Body of pancreas (tissue), 4 donors: ENCODE measurements around the gene UTRN. TPM values are rescaled to one million over a fixed set of nuclear protein-coding genes. Genes with fewer than 3 reads are reported as not detected.

Experiments
- ATAC-seq: fragments of 150-250 bp; one replicate; pipeline ENCODE4 v1.9.1; 2016
- DNase-seq, 4 donors: peaks; one replicate each; pipeline ENCODE4 v3.0.0-alpha.2; 2019
- H3K27ac ChIP-seq, 4 donors: fragments of 200-600 bp; sonication (generic); 1 replicate in 3 of 4; 2 replicates in 1 of 4; pipeline versions ENCODE4 v1.5.1 to v1.6.1; 2016 to 2019; ENCODE audit warnings: mild to moderate bottlenecking in 1 of 4, mixed read lengths in 1 of 4, moderate library complexity in 1 of 4
- H3K27me3 ChIP-seq, 2 donors: fragments of 200-600 bp; sonication (generic); one replicate each; pipeline ENCODE4 v1.6.0; 2016; ENCODE audit warnings: mild to moderate bottlenecking in 1 of 2
- H3K36me3 ChIP-seq, 2 donors: fragments of 200-600 bp; sonication (generic); replicated peaks in 1 of 2; 2 replicates each; pipeline ENCODE4 v1.5.1; 2016; ENCODE audit warnings: low read depth in 2 of 2; ENCODE audit not compliant: insufficient read depth in 1 of 2
- H3K4me1 ChIP-seq: fragments of 200-600 bp; sonication (generic); one replicate; pipeline ENCODE4 v1.6.0; 2016
- H3K4me3 ChIP-seq, 2 donors: fragments of 200-600 bp; sonication (generic); 1 replicate in 1 of 2; 2 replicates in 1 of 2; pipeline ENCODE4 v1.5.1; 2016 to 2019
- H3K9me3 ChIP-seq, 3 donors: fragments of 200-600 bp; sonication (generic); 1 replicate in 2 of 3; 2 replicates in 1 of 3; pipeline ENCODE4 v1.5.1; 2016
- POLR2A ChIP-seq, 3 donors: fragments of 450-650 bp; IDR thresholded peaks; one replicate each; pipeline ENCODE4 v1.6.1; 2016; ENCODE audit warnings: antibody characterized with exemption in 3 of 3, mild to moderate bottlenecking in 2 of 3
- WGBS, 2 donors: methylation state at CpG; one replicate each; pipeline ENCODE4 v1.1.5; 2017; 5-methylcytosine and 5-hydroxymethylcytosine counted together
- intact Hi-C: fragments of 100-400 bp; cut with DNase I; formaldehyde crosslinking; loops from one replicate; pipeline ENCODE4 v1.15.1; 2023
- total RNA-seq, 2 donors: library from RNA; depleted of rRNA; stranded (reverse); fragments of >200 nt; gene quantifications; one replicate each; pipeline ENCODE4 v1.1.0, GENCODE V29; 2016
- TF ChIP-seq, protein P1 (sequence below), 7 experiments: fragments of 450-650 bp in 4 of 7; fragments of 200-600 bp in 3 of 7; sonication (generic) in 3 of 7; IDR thresholded peaks; one replicate each; pipeline ENCODE4 v1.5.1; 2016 to 2019; ENCODE audit warnings: antibody characterized with exemption in 7 of 7

The UTRN gene
- total RNA-seq, 2 donors from 2014 or later = 112 to 133 TPM

DNA sequence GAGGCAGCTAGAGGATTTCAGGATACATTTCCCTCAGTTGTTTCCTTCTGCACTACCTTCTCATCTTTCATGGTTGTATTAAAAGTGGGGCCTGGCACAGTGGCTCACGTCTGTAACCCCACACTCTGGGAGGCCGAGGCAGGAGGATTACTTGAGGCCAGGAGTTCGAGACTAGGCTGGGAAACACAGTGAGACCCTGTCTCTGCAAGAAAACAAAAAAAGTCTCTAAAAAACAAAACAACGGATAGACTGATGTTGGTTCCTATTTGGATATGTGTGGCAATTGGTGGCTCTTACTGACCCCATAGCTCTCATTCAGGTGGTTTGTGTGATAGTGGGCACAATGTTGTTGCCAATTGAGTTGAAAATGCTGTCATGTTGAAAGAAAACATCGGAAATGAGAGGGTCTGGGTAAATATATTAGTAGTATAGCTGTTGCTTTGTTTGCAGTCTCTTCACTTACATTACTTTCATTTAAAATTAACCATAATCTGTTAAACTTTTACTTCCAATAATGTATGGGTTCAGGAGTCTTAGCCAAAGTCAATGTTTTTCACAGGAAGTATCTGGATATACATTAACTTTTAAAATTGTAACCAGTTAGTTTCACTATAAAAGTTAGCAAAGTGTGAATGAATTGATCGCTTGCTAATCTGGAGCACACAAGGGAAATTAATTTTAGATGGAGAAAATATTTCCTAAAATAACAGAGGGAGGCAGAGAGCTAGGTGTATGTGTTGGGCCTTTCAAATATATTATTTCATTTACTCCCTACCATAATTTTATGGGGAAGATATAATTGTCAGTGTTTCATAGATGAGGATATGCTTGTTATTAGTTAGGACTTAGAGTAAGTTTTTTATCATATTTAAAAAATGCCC lies 31.1 kb downstream of the UTRN start:
- Histone ChIP-seq H3K36me3 (no peaks in the 10 kb centered on the region), H3K9me3 (no peaks in the 10 kb centered on the region), H3K27me3 (no peaks in the 10 kb centered on the region), H3K27ac (peak overlapping the region in 3 of 4 donors; percentile 44 to 68 (median 57)), H3K4me3 (no peak overlapping the region), H3K4me1 (peaks cover 63% of the 10 kb centered on the region)
- TF ChIP-seq POLR2A (IDR thresholded peaks at IDR 0.05) = no peak
- TF ChIP-seq, protein P1, sequence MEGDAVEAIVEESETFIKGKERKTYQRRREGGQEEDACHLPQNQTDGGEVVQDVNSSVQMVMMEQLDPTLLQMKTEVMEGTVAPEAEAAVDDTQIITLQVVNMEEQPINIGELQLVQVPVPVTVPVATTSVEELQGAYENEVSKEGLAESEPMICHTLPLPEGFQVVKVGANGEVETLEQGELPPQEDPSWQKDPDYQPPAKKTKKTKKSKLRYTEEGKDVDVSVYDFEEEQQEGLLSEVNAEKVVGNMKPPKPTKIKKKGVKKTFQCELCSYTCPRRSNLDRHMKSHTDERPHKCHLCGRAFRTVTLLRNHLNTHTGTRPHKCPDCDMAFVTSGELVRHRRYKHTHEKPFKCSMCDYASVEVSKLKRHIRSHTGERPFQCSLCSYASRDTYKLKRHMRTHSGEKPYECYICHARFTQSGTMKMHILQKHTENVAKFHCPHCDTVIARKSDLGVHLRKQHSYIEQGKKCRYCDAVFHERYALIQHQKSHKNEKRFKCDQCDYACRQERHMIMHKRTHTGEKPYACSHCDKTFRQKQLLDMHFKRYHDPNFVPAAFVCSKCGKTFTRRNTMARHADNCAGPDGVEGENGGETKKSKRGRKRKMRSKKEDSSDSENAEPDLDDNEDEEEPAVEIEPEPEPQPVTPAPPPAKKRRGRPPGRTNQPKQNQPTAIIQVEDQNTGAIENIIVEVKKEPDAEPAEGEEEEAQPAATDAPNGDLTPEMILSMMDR (IDR thresholded peaks at IDR 0.05) = no peak
- intact Hi-C loops = no loop called here
- DNase-seq (no peak), ATAC-seq (no peak)
- whole genome bisulfite sequencing, 2 donors = 72 to 73% methylated on average over 6 of the region's 6 CpGs

DNA sequence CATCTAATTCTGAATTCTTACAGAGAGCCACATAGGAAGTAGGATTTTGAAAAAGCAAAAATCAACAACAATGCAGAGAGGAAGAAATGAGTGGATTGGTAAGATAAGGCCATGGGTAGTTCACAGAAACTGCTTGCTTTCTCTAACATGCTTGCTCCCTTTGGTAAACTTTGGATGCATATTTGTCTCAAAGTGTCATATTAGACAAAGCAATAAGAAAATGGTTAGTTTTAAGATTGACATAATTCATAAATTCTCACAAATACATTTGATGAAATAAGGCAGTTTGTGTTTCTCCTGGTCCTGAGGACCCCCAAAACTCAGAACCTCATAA lies 31.7 kb downstream of the UTRN start:
- H3K9me3 ChIP-seq = no peaks in the 10 kb centered on the region
- no peaks in the 10 kb centered on the region for H3K27me3 ChIP-seq
- H3K4me3 ChIP-seq = no peak overlapping the region
- no peaks in the 10 kb centered on the region for H3K36me3 ChIP-seq
- intact Hi-C loops = no loop called here
- ATAC-seq (no peak), DNase-seq (no peak)
- H3K27ac ChIP-seq = no peak overlapping the region
- peaks cover 61% of the 10 kb centered on the region for H3K4me1 ChIP-seq
- TF ChIP-seq POLR2A (IDR thresholded peaks at IDR 0.05) = no peak
- TF ChIP-seq, protein P1 (IDR thresholded peaks at IDR 0.05) = no peak

DNA sequence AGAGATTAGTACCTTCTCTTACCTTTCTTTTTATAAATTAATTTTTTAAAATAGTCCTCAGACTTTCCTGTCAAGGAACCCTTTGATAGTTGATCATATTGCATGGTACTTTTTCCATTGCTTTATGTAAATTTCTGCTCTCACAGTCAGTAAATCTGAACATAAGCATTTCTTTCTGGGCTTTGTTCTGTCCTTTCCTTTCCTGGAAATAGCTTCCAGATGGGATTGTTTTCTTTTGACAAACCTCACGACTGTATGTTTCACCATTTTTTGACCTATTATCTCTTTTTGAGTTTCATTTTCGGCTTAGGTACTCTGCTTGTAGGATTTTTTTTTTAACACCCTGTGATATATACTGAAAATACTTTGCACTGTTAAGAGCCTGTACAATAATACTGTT lies 32.6 kb downstream of the UTRN start:
- no peak for DNase-seq
- 31 to 49% methylated on average over 2 of the region's 2 CpGs for WGBS, 2 donors
- no peak overlapping the region for H3K4me3 ChIP-seq
- H3K4me1 ChIP-seq = peaks cover 67% of the 10 kb centered on the region
- H3K27me3 ChIP-seq = no peaks in the 10 kb centered on the region
- no peaks in the 10 kb centered on the region for H3K36me3 ChIP-seq
- H3K9me3 ChIP-seq = no peaks in the 10 kb centered on the region
- TF ChIP-seq, protein P1 (IDR thresholded peaks at IDR 0.05) = no peak
- TF ChIP-seq POLR2A (IDR thresholded peaks at IDR 0.05) = no peak
- no peak for ATAC-seq
- intact Hi-C loops = no loop called here
- peak overlapping the region in 1 of 4 donors; percentile 39 for H3K27ac ChIP-seq

DNA sequence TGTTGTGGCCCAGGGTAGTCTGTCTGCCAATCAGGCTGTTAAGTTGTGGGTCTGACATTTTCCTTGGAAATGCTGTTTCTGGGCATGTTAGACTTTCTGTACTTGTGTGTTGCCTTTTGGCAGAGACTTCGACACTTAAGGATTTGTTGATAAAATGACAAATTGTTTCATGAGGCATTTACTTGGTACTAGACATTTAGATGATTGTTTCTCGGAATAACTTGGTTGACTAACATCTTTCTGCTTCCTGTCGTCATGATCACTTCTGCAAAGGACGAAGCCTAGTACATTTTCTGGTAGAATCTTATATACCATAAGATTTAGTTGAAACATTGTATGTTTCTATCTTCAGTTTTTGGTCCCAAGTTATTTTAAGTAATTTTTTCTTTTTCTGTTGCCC lies 34.1 kb downstream of the UTRN start:
- TF ChIP-seq POLR2A (IDR thresholded peaks at IDR 0.05) = no peak
- TF ChIP-seq, protein P1 (IDR thresholded peaks at IDR 0.05) = no peak
- ATAC-seq = no peak

DNA sequence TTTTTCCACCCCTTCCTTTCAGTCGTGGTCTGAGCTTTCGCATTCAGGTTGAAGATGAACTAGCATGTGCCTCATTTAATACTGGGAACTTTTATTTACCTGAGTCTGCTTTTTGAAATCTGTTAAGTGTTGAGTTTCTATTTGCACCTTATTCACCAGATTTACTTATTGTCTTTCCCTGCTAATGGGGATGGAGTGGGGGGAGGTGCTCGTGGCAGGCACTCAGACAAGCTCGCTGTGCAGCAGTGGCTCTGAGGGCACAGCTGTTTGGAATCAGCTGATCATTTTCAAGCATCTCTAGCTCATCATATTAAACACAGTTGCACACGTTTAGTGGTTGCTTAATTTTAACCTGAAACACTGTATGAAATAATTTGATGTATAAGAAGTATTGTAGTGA lies 35.6 kb downstream of the UTRN start:
- Histone ChIP-seq H3K9me3 (no peaks in the 10 kb centered on the region), H3K27ac (no peak overlapping the region), H3K36me3 (no peaks in the 10 kb centered on the region), H3K27me3 (no peaks in the 10 kb centered on the region), H3K4me3 (no peak overlapping the region), H3K4me1 (peaks cover 48% of the 10 kb centered on the region)
- DNase-seq (no peak), ATAC-seq (no peak)
- 51% methylated on average over 5 of the region's 5 CpGs for WGBS, 2 donors
- intact Hi-C loops = no loop called here
- TF ChIP-seq POLR2A (IDR thresholded peaks at IDR 0.05) = no peak
- TF ChIP-seq, protein P1 (IDR thresholded peaks at IDR 0.05) = no peak

More for the DNA sequence above, 34.1 kb downstream of the UTRN start:
- Histone ChIP-seq H3K4me1 (peaks cover 62% of the 10 kb centered on the region), H3K36me3 (no peaks in the 10 kb centered on the region), H3K4me3 (no peak overlapping the region), H3K27ac (no peak overlapping the region), H3K27me3 (no peaks in the 10 kb centered on the region), H3K9me3 (no peaks in the 10 kb centered on the region)
- WGBS, 2 donors = 68 to 71% methylated on average over 4 of the region's 4 CpGs
- intact Hi-C loops = no loop called here
- no peak for DNase-seq
